AG09309 (cell line): ENCODE data around the gene KIF25.

Source experiments
- DNase-seq: peaks from one replicate; pipeline ENCODE4 v3.0.0-alpha.2; 2010; ENCODE audit warnings: low read depth
- H3K4me3 ChIP-seq: 2 replicates; pipeline ENCODE4 v1.5.1; 2011; ENCODE audit warnings: mild to moderate bottlenecking, low read depth, low read length, moderate library complexity; ENCODE audit not compliant: control insufficient read depth
- TF ChIP-seq, protein P1 (sequence below): IDR thresholded peaks from 2 replicates; pipeline ENCODE4 v1.5.1; 2011; ENCODE audit warnings: mild to moderate bottlenecking, low read depth, low read length, inconsistent platforms; ENCODE audit not compliant: insufficient read depth, control insufficient read depth; ENCODE audit errors: missing control alignments

KIF25 gene

DNA sequence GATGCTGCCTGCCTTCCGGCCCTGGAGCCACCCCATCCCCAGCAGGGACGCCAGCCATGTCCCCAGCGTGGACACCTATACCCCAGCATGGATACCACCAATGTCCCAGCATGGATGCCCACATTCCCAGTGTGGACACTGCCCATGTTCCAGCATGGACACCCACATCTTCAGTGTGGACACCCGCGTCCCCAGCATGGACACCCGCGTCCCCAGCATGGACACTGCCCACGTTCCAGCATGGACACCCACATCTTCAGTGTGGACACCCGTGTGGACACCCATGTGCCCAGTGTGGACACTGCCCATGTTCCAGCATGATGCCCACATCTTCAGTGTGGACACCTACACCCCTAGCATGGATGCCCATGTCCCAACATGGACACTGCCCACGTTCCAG is 88.6 kb downstream of the KIF25 start:
- H3K4me3 ChIP-seq: no peak overlapping the region
- DNase-seq: no peak
- TF ChIP-seq, protein P1, sequence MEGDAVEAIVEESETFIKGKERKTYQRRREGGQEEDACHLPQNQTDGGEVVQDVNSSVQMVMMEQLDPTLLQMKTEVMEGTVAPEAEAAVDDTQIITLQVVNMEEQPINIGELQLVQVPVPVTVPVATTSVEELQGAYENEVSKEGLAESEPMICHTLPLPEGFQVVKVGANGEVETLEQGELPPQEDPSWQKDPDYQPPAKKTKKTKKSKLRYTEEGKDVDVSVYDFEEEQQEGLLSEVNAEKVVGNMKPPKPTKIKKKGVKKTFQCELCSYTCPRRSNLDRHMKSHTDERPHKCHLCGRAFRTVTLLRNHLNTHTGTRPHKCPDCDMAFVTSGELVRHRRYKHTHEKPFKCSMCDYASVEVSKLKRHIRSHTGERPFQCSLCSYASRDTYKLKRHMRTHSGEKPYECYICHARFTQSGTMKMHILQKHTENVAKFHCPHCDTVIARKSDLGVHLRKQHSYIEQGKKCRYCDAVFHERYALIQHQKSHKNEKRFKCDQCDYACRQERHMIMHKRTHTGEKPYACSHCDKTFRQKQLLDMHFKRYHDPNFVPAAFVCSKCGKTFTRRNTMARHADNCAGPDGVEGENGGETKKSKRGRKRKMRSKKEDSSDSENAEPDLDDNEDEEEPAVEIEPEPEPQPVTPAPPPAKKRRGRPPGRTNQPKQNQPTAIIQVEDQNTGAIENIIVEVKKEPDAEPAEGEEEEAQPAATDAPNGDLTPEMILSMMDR: no peak

GRCh38 chr6:168086616-168087015 is 89.1 kb downstream of the KIF25 start:
- TF ChIP-seq, protein P1: no peak
- no peak overlapping the region for H3K4me3 ChIP-seq
- DNase-seq: no peak

DNA sequence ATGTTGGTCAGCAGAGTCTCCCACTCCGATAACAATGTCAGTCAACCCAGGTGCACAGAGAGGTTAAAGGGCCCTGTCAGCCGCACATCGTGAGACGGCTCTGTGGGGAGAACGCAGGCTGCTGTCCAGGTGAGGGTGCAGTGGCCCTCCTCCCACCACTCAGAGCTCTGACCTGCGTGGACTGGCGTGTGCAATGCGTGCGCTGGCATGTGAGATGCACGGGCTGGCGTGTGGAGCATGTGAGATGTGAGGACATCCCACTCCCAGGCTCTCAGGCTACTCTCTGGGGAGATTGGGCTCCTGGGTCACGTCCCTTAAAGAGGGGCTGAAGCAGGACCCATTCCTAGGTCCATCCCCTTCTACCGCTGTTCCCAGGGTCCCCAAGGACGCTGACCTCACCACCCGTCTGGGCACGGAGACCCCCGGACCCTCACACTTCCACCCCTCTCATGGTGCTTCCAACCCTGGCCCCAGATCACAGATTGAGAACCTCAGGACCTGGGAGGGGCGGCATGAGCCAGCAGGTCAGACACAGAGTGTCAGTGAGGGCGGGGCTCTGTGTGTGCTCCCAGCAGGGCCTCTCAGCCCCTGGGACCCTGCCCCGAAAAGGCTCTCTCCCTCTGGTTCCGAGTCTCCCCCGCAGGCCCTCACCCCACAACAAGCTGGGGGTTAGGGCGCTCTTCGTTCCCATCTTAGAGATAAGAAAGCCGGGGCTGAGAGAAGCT is 90.1 kb downstream of the KIF25 start:
- TF ChIP-seq, protein P1: no peak
- no peak overlapping the region for H3K4me3 ChIP-seq
- no peak for DNase-seq

GRCh38 chr6:168088161-168089053 is 90.9 kb downstream of the KIF25 start:
- no peak overlapping the region for H3K4me3 ChIP-seq
- no peak for DNase-seq
- TF ChIP-seq, protein P1: no peak

DNA sequence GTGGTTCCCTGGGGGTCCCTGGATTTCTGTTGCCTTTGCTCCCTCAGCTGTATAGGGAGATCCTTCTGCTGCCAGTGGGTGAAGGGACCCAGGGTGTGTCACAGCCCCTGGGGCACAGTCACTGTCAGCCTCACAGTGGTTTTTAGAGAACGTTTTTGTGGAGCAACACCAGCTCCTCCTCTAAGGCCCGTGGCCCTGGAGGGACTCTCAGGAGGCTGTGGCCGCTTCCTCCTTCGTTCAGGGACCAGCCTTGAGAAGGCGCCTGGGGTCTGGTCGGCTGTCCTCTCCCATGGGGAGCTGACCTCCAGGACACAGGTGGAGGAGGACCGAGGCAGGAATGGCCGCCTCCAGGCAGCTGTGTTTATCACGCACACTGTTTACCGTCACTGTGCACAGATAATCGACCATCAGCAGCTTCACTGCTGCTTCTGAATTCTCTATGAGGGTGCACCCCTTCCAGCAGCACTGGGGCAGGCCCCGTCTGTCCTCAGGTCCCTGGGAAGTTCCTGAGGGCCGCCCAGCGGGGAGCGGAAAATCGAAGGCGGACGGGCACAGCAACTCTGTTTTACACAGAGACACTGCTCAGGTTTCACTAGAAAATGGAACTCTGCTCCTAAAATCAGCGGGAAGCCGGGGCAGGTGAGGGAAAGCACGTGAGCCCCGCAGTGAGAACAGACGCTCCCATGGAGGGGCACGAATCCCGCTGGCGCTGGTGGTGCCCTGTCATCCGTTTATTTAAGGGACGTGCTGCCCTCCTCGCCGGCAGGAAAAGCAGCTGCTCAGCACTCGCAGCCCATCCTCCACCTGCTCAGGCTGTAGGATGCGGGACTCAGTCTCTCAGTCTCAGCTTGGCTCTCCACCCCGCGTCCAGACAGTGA is 92.0 kb downstream of the KIF25 start:
- no peak for DNase-seq
- no peak overlapping the region for H3K4me3 ChIP-seq
- TF ChIP-seq, protein P1: no peak

DNA sequence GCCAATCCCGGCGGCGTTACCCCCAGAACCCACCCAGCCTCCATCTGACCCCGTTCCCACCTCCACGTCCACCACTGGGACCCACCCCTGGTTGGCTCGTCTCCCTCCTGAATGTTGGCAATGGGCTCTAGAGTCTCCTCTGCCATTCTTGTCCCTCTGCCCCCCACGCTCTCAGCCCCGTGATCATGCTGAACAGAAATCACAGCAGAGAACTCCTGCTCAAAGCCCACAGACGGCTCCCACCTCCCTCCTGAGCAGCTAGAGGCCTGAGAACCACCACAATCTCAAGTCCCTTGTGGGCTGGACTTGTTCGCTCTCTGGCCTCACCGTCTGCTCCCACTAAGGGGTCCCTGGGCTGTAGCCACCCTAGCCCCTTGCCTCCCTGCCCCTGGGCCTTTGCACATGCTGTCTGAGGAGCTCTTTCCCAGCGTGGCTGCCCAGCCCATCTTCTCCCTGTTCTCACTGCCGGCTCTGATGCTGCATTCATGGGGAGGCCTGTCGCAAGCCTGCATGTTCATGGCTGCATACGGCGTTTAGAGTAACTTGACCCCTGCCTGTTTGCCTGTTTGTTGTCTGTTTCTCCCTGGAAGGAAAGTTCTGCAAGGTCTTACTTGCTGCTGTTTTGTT is 92.7 kb downstream of the KIF25 start:
- no peak overlapping the region for H3K4me3 ChIP-seq
- TF ChIP-seq, protein P1: no peak
- DNase-seq: no peak
